Measurements from ENCODE around the gene NLK. TPM values are rescaled to one million over a fixed set of nuclear protein-coding genes. Genes with fewer than 3 reads are reported as not detected.

NLK gene
- total and polyA plus RNA-seq, 2 donors (not counting 1 experiment from before 2014, with no cell fraction given): 14.4 to 16.1 TPM

DNA sequence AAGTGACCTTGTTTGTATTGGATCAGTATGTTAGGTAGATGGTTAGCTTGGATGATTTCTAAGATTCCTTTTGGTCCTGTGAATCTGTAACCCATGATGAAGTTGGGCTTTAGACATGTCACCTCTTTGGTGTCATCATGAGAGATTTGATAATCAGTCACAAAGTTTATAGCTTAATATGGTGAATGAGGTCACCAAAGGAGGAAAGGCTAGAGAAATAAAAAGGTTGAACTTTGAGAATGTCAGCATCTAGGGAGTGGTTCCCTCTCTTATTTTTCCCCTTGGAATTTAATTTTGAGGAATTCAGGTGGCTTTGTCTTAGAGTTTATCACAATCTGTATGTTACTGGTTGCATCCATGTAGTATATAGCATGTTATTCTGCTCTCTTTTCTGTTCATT, 45.3 kb downstream of the NLK start:
- no peak for DNase-seq (ENCODE audit: low read depth in 2 of 2)
- TF ChIP-seq EZH2 (IDR thresholded peaks at IDR 0.05; ENCODE audit: low read length, missing control alignments): no peak
- TF ChIP-seq, protein P1, sequence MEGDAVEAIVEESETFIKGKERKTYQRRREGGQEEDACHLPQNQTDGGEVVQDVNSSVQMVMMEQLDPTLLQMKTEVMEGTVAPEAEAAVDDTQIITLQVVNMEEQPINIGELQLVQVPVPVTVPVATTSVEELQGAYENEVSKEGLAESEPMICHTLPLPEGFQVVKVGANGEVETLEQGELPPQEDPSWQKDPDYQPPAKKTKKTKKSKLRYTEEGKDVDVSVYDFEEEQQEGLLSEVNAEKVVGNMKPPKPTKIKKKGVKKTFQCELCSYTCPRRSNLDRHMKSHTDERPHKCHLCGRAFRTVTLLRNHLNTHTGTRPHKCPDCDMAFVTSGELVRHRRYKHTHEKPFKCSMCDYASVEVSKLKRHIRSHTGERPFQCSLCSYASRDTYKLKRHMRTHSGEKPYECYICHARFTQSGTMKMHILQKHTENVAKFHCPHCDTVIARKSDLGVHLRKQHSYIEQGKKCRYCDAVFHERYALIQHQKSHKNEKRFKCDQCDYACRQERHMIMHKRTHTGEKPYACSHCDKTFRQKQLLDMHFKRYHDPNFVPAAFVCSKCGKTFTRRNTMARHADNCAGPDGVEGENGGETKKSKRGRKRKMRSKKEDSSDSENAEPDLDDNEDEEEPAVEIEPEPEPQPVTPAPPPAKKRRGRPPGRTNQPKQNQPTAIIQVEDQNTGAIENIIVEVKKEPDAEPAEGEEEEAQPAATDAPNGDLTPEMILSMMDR (conservative IDR thresholded peaks at IDR 0.05 in 1 of 2, IDR thresholded peaks at IDR 0.05 in 1 of 2; ENCODE audit: low read depth in 1 of 2, low read length in 2 of 2): no peak
- Histone ChIP-seq H3K4me1 (ENCODE audit: control insufficient read depth, extremely low read depth, insufficient read depth, low read length) (no peaks in the 10 kb centered on the region), H3K9me3 (ENCODE audit: control insufficient read depth, insufficient read depth, low read depth, low read length) (no peaks in the 10 kb centered on the region), H3K36me3 (ENCODE audit: control insufficient read depth, insufficient read depth, low read length) (no peaks in the 10 kb centered on the region), H3K4me3 (replicated peaks in 1 of 4; ENCODE audit: control extremely low read depth in 1 of 4, insufficient read depth in 1 of 4, low read depth in 3 of 4, low read length in 4 of 4) (no peak overlapping the region), H3K27me3 (ENCODE audit: control insufficient read depth, insufficient read depth, low read length) (no peaks in the 10 kb centered on the region), H3K4me2 (ENCODE audit: extremely low read depth, insufficient read depth, low read length) (no peak overlapping the region), H3K9ac (ENCODE audit: insufficient read depth, low read length) (no peak overlapping the region), H2AFZ (ENCODE audit: low read length) (no peak overlapping the region), H3K79me2 (ENCODE audit: control insufficient read depth, insufficient read depth, low read length) (peaks cover 26% of the 10 kb centered on the region), H4K20me1 (ENCODE audit: control insufficient read depth, extremely low read depth, insufficient read depth, low read length) (no peaks in the 10 kb centered on the region), H3K27ac (ENCODE audit: insufficient read depth, low read length) (no peak overlapping the region)

DNA sequence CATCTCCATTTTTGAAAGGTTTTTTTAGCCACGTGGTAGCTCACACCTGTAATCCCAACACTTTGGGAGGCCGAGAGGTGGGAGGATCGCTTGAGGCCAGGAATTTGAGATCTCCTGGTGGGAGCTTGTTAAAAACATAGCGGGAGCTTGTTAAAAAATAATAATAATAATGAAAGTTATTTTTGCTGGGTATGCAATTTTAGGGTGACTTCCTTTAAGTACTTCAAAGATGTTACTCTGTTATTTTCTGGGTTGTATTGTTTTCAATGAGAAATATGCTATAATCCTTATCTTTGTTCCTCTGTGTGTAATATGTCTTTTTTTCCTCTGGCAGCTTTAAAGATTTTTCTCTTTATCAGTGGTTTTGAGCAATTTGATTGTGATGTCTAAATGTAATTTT, 48.1 kb downstream of the NLK start:
- Histone ChIP-seq H3K9me3 (ENCODE audit: control insufficient read depth, insufficient read depth, low read depth, low read length) (no peaks in the 10 kb centered on the region), H4K20me1 (ENCODE audit: control insufficient read depth, extremely low read depth, insufficient read depth, low read length) (no peaks in the 10 kb centered on the region), H3K36me3 (ENCODE audit: control insufficient read depth, insufficient read depth, low read length) (no peaks in the 10 kb centered on the region), H3K27me3 (ENCODE audit: control insufficient read depth, insufficient read depth, low read length) (no peaks in the 10 kb centered on the region), H3K9ac (ENCODE audit: insufficient read depth, low read length) (no peak overlapping the region), H3K4me3 (replicated peaks in 1 of 4; ENCODE audit: control extremely low read depth in 1 of 4, insufficient read depth in 1 of 4, low read depth in 3 of 4, low read length in 4 of 4) (no peak overlapping the region), H3K4me1 (ENCODE audit: control insufficient read depth, extremely low read depth, insufficient read depth, low read length) (no peaks in the 10 kb centered on the region), H2AFZ (ENCODE audit: low read length) (no peak overlapping the region), H3K27ac (ENCODE audit: insufficient read depth, low read length) (no peak overlapping the region), H3K4me2 (ENCODE audit: extremely low read depth, insufficient read depth, low read length) (no peak overlapping the region), H3K79me2 (ENCODE audit: control insufficient read depth, insufficient read depth, low read length) (peaks cover 21% of the 10 kb centered on the region)
- TF ChIP-seq, protein P1 (conservative IDR thresholded peaks at IDR 0.05 in 1 of 2, IDR thresholded peaks at IDR 0.05 in 1 of 2; ENCODE audit: low read depth in 1 of 2, low read length in 2 of 2): no peak
- no peak for TF ChIP-seq EZH2 (IDR thresholded peaks at IDR 0.05; ENCODE audit: low read length, missing control alignments)
- DNase-seq (ENCODE audit: low read depth in 2 of 2): no peak

DNA sequence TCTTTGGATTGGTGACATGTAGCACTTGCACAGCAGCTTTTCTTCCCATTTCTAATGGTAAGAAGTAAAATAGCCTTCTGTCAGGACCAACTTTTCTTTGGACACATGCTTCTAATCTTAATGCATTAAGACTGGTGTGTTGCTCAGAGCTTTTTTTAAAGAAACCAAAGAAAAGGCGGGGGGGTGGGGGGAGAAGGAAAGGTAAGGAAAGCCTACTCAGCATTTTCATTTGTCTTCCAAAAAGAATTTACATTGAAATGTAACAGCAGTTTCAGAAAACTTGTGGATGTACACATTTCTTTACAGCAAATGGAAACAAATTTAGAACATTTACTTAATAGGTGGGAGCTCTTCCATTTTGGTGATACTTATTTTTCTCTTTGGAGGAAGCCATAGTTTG, 49.6 kb downstream of the NLK start:
- H3K9ac ChIP-seq (ENCODE audit: insufficient read depth, low read length): no peak overlapping the region
- H3K27ac ChIP-seq (ENCODE audit: insufficient read depth, low read length): no peak overlapping the region
- H3K4me2 ChIP-seq (ENCODE audit: extremely low read depth, insufficient read depth, low read length): no peak overlapping the region
- H3K27me3 ChIP-seq (ENCODE audit: control insufficient read depth, insufficient read depth, low read length): no peaks in the 10 kb centered on the region
- DNase-seq (ENCODE audit: low read depth in 2 of 2): no peak
- H3K4me1 ChIP-seq (ENCODE audit: control insufficient read depth, extremely low read depth, insufficient read depth, low read length): no peaks in the 10 kb centered on the region
- H3K9me3 ChIP-seq (ENCODE audit: control insufficient read depth, insufficient read depth, low read depth, low read length): no peaks in the 10 kb centered on the region
- H4K20me1 ChIP-seq (ENCODE audit: control insufficient read depth, extremely low read depth, insufficient read depth, low read length): no peaks in the 10 kb centered on the region
- H3K4me3 ChIP-seq (replicated peaks in 1 of 4; ENCODE audit: control extremely low read depth in 1 of 4, insufficient read depth in 1 of 4, low read depth in 3 of 4, low read length in 4 of 4): no peak overlapping the region
- H2AFZ ChIP-seq (ENCODE audit: low read length): no peak overlapping the region
- no peak for TF ChIP-seq EZH2 (IDR thresholded peaks at IDR 0.05; ENCODE audit: low read length, missing control alignments)
- TF ChIP-seq, protein P1 (conservative IDR thresholded peaks at IDR 0.05 in 1 of 2, IDR thresholded peaks at IDR 0.05 in 1 of 2; ENCODE audit: low read depth in 1 of 2, low read length in 2 of 2): no peak
- peaks cover 19% of the 10 kb centered on the region for H3K79me2 ChIP-seq (ENCODE audit: control insufficient read depth, insufficient read depth, low read length)
- no peaks in the 10 kb centered on the region for H3K36me3 ChIP-seq (ENCODE audit: control insufficient read depth, insufficient read depth, low read length)

All from fibroblast of lung (primary cell).